ENCODE results near the gene UBE4B.

DNA sequence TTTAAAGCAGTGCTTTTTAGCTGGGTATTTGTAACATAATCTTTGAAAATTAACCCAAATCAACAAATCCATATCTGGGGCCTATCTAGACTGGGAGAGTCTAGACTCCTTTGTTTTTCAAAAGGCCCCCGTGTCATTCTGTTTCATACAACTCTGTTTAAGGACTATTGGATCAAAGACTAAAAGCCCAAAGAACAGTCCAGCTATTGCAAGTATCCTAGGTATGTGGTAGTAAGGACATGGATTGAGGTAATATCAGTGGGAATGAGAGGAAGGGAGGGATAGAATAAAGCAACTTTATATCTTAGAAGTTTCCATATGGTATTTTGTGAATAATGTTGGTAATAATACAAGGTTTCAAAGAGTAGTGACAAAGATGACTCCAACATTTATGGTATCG is 195.8 kb downstream of the UBE4B start:
- TF ChIP-seq SIN3A (IDR thresholded peaks at IDR 0.05; ENCODE audit: borderline replicate concordance, insufficient read depth, low read depth, low read length) = no peak
- TF ChIP-seq CTCF (IDR thresholded peaks at IDR 0.05) = no peak
- no peak for TF ChIP-seq POLR2AphosphoS5 (IDR thresholded peaks at IDR 0.05; ENCODE audit: low read depth, low read length)
- TF ChIP-seq, protein P1, sequence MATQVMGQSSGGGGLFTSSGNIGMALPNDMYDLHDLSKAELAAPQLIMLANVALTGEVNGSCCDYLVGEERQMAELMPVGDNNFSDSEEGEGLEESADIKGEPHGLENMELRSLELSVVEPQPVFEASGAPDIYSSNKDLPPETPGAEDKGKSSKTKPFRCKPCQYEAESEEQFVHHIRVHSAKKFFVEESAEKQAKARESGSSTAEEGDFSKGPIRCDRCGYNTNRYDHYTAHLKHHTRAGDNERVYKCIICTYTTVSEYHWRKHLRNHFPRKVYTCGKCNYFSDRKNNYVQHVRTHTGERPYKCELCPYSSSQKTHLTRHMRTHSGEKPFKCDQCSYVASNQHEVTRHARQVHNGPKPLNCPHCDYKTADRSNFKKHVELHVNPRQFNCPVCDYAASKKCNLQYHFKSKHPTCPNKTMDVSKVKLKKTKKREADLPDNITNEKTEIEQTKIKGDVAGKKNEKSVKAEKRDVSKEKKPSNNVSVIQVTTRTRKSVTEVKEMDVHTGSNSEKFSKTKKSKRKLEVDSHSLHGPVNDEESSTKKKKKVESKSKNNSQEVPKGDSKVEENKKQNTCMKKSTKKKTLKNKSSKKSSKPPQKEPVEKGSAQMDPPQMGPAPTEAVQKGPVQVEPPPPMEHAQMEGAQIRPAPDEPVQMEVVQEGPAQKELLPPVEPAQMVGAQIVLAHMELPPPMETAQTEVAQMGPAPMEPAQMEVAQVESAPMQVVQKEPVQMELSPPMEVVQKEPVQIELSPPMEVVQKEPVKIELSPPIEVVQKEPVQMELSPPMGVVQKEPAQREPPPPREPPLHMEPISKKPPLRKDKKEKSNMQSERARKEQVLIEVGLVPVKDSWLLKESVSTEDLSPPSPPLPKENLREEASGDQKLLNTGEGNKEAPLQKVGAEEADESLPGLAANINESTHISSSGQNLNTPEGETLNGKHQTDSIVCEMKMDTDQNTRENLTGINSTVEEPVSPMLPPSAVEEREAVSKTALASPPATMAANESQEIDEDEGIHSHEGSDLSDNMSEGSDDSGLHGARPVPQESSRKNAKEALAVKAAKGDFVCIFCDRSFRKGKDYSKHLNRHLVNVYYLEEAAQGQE (IDR thresholded peaks at IDR 0.05; ENCODE audit: insufficient read depth in 1 of 2, low read depth in 2 of 2, low read length in 1 of 2) = no peak
- no peak for TF ChIP-seq TCF7L2 (IDR thresholded peaks at IDR 0.05; ENCODE audit: low read depth, low read length)
